ENCODE data around the gene SVOPL.

The SVOPL gene

DNA sequence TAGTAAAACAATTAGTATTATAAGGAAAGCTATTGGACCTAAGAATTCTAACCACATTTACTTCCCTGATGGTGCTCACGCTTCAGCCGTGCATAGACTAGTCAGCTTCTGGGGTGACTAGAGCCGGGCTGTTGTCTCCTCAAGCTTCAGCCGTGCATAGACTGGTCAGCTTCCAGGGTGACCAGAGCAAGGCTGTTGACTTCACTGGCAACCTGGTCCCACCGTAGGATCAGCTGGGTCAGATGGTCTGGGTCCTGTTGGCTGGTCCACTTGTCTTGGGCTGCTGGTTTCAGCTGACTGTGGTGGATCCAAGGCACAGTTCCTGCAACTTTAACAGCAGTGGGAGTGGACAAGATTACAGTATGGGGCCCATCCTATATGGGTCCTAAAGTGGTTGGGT lies 141.7 kb downstream of the SVOPL start:
- H3K27me3 Mint-ChIP-seq (ENCODE audit: low read depth), result no peaks in the 10 kb centered on the region
- peaks cover 82% of the 10 kb centered on the region for H3K36me3 Mint-ChIP-seq (ENCODE audit: low read depth)
- H3K4me3 Mint-ChIP-seq, result no peak overlapping the region
- peaks cover 50% of the 10 kb centered on the region for H3K9me3 Mint-ChIP-seq
- H3K27ac Mint-ChIP-seq, result no peak overlapping the region
- no peaks in the 10 kb centered on the region for H3K4me1 Mint-ChIP-seq (ENCODE audit: low read depth)

DNA sequence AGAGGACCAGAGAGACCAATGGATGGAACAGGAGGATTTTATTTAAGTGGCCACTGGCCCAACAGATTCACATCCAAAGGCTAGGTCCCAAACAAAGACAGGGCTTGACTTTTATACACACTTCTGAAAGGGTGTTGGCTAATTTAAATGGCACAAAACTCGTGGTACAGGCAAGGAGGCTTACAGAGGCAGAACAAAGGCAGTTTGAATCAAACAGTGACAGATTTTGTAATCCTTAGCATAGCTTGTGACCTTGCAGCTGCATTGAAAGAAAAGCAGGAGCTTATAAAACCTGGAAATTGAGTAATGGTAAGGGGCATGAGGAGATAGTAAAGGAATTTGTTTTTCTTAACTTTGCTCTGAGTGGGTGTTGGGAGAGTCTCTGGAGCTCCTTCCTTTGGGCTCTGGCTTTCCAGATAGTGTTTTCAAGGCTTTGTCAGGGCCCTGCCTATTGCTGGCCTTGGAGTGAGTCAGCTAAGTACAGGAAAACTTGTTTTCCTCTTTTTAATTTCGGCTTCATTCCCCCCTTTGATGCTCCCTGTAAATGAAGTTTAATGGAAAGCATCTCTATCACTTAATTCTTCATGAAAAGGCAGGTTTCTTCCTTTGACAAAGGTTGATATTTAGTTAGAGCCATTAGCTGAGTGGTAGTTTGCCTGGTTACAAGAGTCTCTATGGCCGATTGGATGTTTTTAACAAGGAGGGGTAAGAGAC lies 144.2 kb downstream of the SVOPL start:
- Mint-ChIP-seq H3K4me1 (ENCODE audit: low read depth) (no peaks in the 10 kb centered on the region), H3K4me3 (no peak overlapping the region), H3K27me3 (ENCODE audit: low read depth) (no peaks in the 10 kb centered on the region), H3K27ac (no peak overlapping the region), H3K36me3 (ENCODE audit: low read depth) (peaks cover 75% of the 10 kb centered on the region), H3K9me3 (peaks cover 36% of the 10 kb centered on the region)

DNA sequence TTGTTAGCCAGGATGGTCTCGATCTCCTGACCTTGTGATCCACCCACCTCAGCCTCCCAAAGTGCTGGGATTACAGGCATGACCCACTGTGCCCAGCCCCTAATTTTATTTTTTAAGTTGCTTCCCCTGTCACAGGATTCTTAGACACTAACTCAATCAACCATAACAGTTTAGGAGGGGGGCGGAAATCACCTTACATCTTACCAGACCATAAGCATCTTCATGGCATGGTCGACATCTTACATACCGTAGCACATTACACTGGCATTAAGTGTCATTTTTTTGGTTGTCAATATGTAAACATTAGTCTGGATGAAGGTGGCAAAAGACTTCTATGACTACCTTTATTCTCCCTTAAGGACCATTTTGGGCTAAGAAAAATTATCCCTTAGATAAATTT lies 145.5 kb downstream of the SVOPL start:
- Mint-ChIP-seq H3K27me3 (ENCODE audit: low read depth) (no peaks in the 10 kb centered on the region), H3K4me1 (ENCODE audit: low read depth) (no peaks in the 10 kb centered on the region), H3K27ac (no peak overlapping the region), H3K9me3 (peaks cover 34% of the 10 kb centered on the region), H3K36me3 (ENCODE audit: low read depth) (peaks cover 76% of the 10 kb centered on the region), H3K4me3 (no peak overlapping the region)

DNA sequence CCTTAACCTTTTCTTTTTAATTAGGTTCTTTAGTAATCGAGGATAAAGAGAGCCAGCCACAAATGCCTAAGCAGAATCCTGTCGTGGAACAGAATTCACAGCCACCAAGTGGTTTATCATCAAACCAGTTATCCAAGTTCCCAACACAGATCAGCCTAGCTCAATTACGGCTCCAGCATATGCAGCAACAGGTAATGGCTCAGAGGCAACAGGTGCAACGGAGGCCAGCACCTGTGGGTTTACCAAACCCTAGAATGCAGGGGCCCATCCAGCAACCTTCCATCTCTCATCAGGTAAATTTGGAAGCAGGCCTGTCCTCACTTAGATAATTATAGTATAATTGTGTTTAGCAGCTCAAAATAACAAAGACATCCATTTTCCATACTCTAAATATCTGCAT lies 146.5 kb downstream of the SVOPL start:
- peaks cover 34% of the 10 kb centered on the region for H3K9me3 Mint-ChIP-seq

DNA sequence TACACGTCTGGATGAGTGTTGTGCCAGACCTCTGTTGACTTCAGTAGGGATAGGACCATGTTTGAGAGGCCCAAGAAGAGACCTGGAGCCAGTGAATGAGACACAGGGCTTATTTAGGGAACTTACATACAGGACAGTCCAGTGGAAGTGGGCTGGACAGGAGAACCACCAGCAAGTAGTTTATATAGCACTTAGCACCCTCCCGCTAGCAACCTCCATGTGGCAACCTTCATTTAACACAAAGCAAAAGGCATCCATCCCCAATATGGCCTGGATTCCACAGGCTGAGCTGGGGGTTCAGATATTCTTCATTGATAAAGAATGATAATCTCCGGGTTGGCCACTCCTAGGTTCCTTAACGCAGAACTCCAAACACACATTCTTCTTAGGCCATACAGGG lies 147.4 kb downstream of the SVOPL start:
- Mint-ChIP-seq H3K4me3 (no peak overlapping the region), H3K9me3 (peaks cover 33% of the 10 kb centered on the region), H3K27ac (no peak overlapping the region), H3K36me3 (ENCODE audit: low read depth) (peaks cover 78% of the 10 kb centered on the region), H3K27me3 (ENCODE audit: low read depth) (no peaks in the 10 kb centered on the region), H3K4me1 (ENCODE audit: low read depth) (peaks cover 5% of the 10 kb centered on the region)

More for the DNA sequence above, 146.5 kb downstream of the SVOPL start:
- H3K36me3 Mint-ChIP-seq (ENCODE audit: low read depth), result peaks cover 78% of the 10 kb centered on the region
- H3K27ac Mint-ChIP-seq, result no peak overlapping the region
- H3K4me3 Mint-ChIP-seq, result no peak overlapping the region
- H3K4me1 Mint-ChIP-seq (ENCODE audit: low read depth), result peaks cover 2% of the 10 kb centered on the region
- H3K27me3 Mint-ChIP-seq (ENCODE audit: low read depth), result no peaks in the 10 kb centered on the region

DNA sequence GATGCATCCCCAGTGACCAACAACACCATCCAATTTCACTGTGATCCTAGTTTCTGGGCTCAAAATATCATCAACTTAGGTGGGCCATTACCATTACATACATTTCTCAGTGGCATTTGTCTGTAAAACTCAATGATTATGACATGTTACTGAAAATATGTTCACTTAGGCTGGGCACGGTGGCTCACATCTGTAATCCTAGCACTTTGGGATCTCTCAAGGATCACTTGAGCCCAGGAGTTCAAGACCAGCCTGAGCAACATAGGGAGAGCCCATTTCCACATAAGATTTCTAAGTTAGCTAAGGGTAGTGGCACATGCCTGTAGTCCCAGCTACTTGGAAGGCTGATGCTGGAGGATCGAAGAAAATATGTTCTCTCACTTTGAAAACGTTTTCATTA lies 150.1 kb downstream of the SVOPL start:
- peaks cover 5% of the 10 kb centered on the region for H3K4me1 Mint-ChIP-seq (ENCODE audit: low read depth)
- no peak overlapping the region for H3K27ac Mint-ChIP-seq
- H3K4me3 Mint-ChIP-seq, result no peak overlapping the region
- H3K9me3 Mint-ChIP-seq, result peaks cover 16% of the 10 kb centered on the region
- peaks cover 62% of the 10 kb centered on the region for H3K36me3 Mint-ChIP-seq (ENCODE audit: low read depth)
- H3K27me3 Mint-ChIP-seq (ENCODE audit: low read depth), result no peaks in the 10 kb centered on the region

DNA sequence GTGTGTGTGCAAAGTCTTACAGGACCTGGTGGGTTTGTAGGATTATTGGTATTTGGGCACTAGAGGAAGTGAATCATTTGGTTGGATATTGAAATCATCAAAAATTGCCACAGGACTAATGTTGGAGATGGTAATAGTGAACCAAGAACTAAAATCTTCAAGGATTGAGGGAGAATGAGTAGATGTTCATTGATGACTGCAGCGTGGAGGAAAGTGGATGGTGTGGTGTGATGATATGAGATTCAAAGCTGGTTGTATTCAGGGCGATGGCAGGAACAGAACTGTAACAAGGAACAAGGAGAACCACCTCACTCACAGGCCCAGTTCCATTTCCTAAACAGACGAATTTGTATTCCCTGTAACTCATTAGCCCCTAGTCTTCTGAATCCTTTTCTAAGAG lies 150.8 kb downstream of the SVOPL start:
- peaks cover 63% of the 10 kb centered on the region for H3K36me3 Mint-ChIP-seq (ENCODE audit: low read depth)
- no peaks in the 10 kb centered on the region for H3K27me3 Mint-ChIP-seq (ENCODE audit: low read depth)
- no peak overlapping the region for H3K4me3 Mint-ChIP-seq

DNA sequence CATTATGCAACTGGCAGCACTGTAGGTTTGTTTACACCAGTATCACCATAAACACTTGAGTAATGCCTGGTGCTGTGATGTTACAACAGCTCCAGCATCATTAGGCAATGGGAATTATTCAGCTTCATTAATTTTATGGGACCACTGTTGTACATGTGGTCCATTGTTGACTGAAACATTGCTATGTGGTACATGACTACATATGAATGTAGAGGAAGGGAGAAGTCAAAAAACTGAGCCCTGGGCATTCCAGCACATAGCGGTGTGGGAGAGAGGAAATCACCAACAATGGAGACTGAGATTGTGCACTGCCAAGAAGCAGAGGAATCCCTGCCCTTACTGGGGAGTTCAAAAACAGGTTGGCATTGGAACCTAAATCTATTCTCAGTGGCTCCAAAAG lies 152.1 kb downstream of the SVOPL start:
- no peak overlapping the region for H3K4me3 Mint-ChIP-seq
- H3K9me3 Mint-ChIP-seq, result peaks cover 20% of the 10 kb centered on the region
- H3K36me3 Mint-ChIP-seq (ENCODE audit: low read depth), result peaks cover 64% of the 10 kb centered on the region
- peaks cover 5% of the 10 kb centered on the region for H3K4me1 Mint-ChIP-seq (ENCODE audit: low read depth)
- H3K27ac Mint-ChIP-seq, result no peak overlapping the region
- no peaks in the 10 kb centered on the region for H3K27me3 Mint-ChIP-seq (ENCODE audit: low read depth)

More for the DNA sequence above, 150.8 kb downstream of the SVOPL start:
- Mint-ChIP-seq H3K4me1 (ENCODE audit: low read depth) (peaks cover 5% of the 10 kb centered on the region), H3K9me3 (peaks cover 14% of the 10 kb centered on the region), H3K27ac (no peak overlapping the region)

DNA sequence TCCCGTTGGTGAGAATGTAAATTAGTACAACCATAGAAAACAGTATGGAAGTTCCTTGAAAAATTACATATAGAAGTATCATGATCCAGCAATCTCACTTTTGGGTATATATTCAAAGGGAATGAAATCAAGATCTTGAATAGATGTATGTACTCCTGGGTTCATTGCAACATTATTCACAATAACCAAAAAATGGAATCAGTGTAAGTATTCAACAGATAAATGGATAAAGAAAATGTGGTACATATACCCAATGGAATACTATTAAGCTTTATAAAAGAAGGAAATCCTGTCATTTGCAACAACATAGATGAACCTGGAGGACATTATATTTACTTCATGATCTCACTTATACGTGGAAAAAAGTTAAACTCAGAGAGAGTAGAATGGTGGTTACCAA lies 154.3 kb downstream of the SVOPL start:
- no peak overlapping the region for H3K4me3 Mint-ChIP-seq
- H3K27me3 Mint-ChIP-seq (ENCODE audit: low read depth), result no peaks in the 10 kb centered on the region
- H3K27ac Mint-ChIP-seq, result no peak overlapping the region
- peaks cover 23% of the 10 kb centered on the region for H3K9me3 Mint-ChIP-seq
- H3K36me3 Mint-ChIP-seq (ENCODE audit: low read depth), result peaks cover 58% of the 10 kb centered on the region
- H3K4me1 Mint-ChIP-seq (ENCODE audit: low read depth), result peaks cover 10% of the 10 kb centered on the region

DNA sequence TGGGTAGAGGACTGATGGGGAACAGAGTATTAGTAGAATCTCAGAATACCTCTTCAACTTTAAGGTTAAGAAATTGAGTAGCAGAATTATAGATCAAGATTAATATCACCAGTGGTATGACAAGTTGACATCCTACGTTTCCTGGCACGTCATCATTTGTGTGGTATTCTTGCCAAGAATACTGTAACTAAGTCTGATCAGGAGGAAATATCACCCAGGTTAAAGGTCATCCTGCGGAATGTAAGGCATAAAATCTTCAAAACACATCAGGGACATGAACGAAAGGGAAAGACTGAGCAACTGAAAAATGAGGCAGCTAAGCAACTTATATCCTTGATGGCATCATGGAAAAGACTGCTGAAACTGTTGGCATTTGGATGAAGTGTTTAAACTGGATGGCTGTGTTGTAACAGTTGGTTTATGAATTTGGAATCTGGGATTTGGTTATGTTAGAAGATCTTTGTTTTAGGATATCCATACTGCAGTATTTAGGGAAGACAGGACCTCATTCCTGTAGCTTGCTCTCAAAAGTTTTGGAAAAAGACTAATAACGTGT lies 155.0 kb downstream of the SVOPL start:
- Mint-ChIP-seq H3K4me1 (ENCODE audit: low read depth) (peaks cover 12% of the 10 kb centered on the region), H3K9me3 (peaks cover 23% of the 10 kb centered on the region), H3K27me3 (ENCODE audit: low read depth) (no peaks in the 10 kb centered on the region), H3K4me3 (no peak overlapping the region), H3K27ac (no peak overlapping the region), H3K36me3 (ENCODE audit: low read depth) (peaks cover 59% of the 10 kb centered on the region)

DNA sequence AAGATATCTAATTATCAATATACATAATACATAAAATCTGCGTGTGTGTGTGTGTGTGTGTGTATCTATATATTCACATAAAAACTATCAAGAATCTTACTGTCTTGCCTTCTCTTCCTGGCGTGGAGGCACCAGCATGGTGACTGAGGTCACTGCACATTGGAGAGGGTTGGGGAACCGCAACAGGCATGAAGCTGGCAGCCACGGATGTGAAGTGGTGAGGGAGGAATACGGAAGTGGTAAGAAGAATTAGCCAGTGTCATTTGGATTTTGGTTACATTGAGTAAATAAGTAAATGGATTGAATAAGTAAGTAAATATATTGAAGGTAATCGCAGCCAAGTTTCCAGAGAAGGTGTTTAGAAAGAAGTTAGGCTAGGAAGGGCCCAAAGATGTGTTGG lies 156.0 kb downstream of the SVOPL start:
- Mint-ChIP-seq H3K27ac (no peak overlapping the region), H3K36me3 (ENCODE audit: low read depth) (peaks cover 57% of the 10 kb centered on the region), H3K27me3 (ENCODE audit: low read depth) (no peaks in the 10 kb centered on the region), H3K4me3 (no peak overlapping the region), H3K9me3 (peaks cover 23% of the 10 kb centered on the region), H3K4me1 (ENCODE audit: low read depth) (peaks cover 12% of the 10 kb centered on the region)

Measured in T-helper 1 cell treated with Interleukin-12 subunit alpha and Interleukin-12 subunit beta and Interleukin-4 antibody, amounts not matched to agents 30 μg/mL and 1 μg/mL, for 36 hours (primary cell).